A549 (cell line): ENCODE results near the gene IL2RG. TPM values are rescaled to one million over a fixed set of nuclear protein-coding genes. Genes with fewer than 3 reads are reported as not detected.
A peak's percentile ranks its signal among the peaks of the same experiment; 100 is the strongest.

Experiments
- ATOH8 ChIP-seq: fragments of 250-450 bp; sonication (Bioruptor Pico); IDR thresholded peaks from 2 replicates; pipeline ENCODE4 v1.5.0; 2020; ENCODE audit warnings: low read depth, mild to moderate bottlenecking, moderate library complexity
- BHLHE40 ChIP-seq: IDR thresholded peaks from 2 replicates; pipeline ENCODE4 v1.6.1; 2012; ENCODE audit warnings: low read depth, low read length, inconsistent platforms
- CBX2 ChIP-seq: fragments of 200-600 bp; sonication (generic); IDR thresholded peaks from 2 replicates; pipeline ENCODE4 v1.6.1; 2016; ENCODE audit warnings: low read depth, mild to moderate bottlenecking, borderline replicate concordance
- CBX8 ChIP-seq: fragments of 200-600 bp; sonication (generic); IDR thresholded peaks from 2 replicates; pipeline ENCODE4 v1.6.1; 2016
- CHD4 ChIP-seq: fragments of 200-600 bp; sonication (generic); IDR thresholded peaks from 2 replicates; pipeline ENCODE4 v1.6.1; 2016; ENCODE audit warnings: antibody characterized with exemption, mild to moderate bottlenecking, borderline replicate concordance
- E2F6 ChIP-seq: IDR thresholded peaks from 2 replicates; pipeline ENCODE4 v1.6.1; 2012; ENCODE audit warnings: low read depth, borderline replicate concordance
- EHMT2 ChIP-seq: fragments of 200-600 bp; sonication (generic); IDR thresholded peaks from 2 replicates; pipeline ENCODE4 v1.6.1; 2016; ENCODE audit warnings: antibody characterized with exemption, low read depth, mild to moderate bottlenecking, moderate library complexity
- EP300 ChIP-seq, 2 experiments: fragments of >200 bp; sonication (Bioruptor Twin); formaldehyde crosslinking; IDR thresholded peaks; 2 replicates in 1 of 2; 3 replicates in 1 of 2; pipeline ENCODE4 v1.6.1; 2016 to 2017
- FOSB ChIP-seq: fragments of 250-450 bp; sonication (Bioruptor Pico); IDR thresholded peaks from 2 replicates; pipeline ENCODE4 v1.5.0; 2020; ENCODE audit warnings: mild to moderate bottlenecking, moderate library complexity
- FOSL2 ChIP-seq, 2 experiments: fragments of 450-650 bp in 1 of 2; fragments of >200 bp in 1 of 2; sonication (Bioruptor Twin) in 1 of 2; formaldehyde crosslinking; IDR thresholded peaks; 2 replicates each; pipeline versions ENCODE4 v1.5.0 to v1.6.1; 2016 to 2020; ENCODE audit warnings: mild to moderate bottlenecking in 1 of 2, moderate library complexity in 1 of 2
- FOXS1 ChIP-seq: fragments of 250-450 bp; sonication (Bioruptor Pico); IDR thresholded peaks from 2 replicates; pipeline ENCODE4 v1.5.0; 2020; ENCODE audit warnings: mild to moderate bottlenecking, moderate library complexity
- HDAC2 ChIP-seq: fragments of 200-600 bp; sonication (generic); IDR thresholded peaks from 2 replicates; pipeline ENCODE4 v1.6.1; 2016
- HES2 ChIP-seq: fragments of >200 bp; sonication (Bioruptor Twin); formaldehyde crosslinking; IDR thresholded peaks from 2 replicates; pipeline ENCODE4 v1.6.1; 2016
- HOXA7 ChIP-seq: fragments of 250-450 bp; sonication (Bioruptor Pico); IDR thresholded peaks from 2 replicates; pipeline ENCODE4 v1.5.0; 2020; ENCODE audit warnings: mild to moderate bottlenecking, moderate library complexity
- HOXB13 ChIP-seq: fragments of 250-450 bp; sonication (Bioruptor Pico); IDR thresholded peaks from 2 replicates; pipeline ENCODE4 v1.5.0; 2020; ENCODE audit warnings: low read depth, mild to moderate bottlenecking, moderate library complexity
- JUN ChIP-seq, 2 experiments: fragments of >200 bp; sonication (Bioruptor Twin); formaldehyde crosslinking; IDR thresholded peaks; 2 replicates in 1 of 2; 3 replicates in 1 of 2; pipeline ENCODE4 v1.6.1; 2016 to 2017
- JUNB ChIP-seq: fragments of >200 bp; sonication (Bioruptor Twin); formaldehyde crosslinking; IDR thresholded peaks from 2 replicates; pipeline ENCODE4 v1.6.1; 2016
- KDM1A ChIP-seq: fragments of 200-600 bp; sonication (generic); IDR thresholded peaks from 2 replicates; pipeline ENCODE4 v1.6.1; 2016; ENCODE audit warnings: low read depth, mild to moderate bottlenecking
- MAFK ChIP-seq: fragments of 450-650 bp; IDR thresholded peaks from 2 replicates; pipeline ENCODE4 v1.6.1; 2014; ENCODE audit not compliant: partially characterized antibody
- MAX ChIP-seq: IDR thresholded peaks from 2 replicates; pipeline ENCODE4 v1.6.1; 2012
- MYC ChIP-seq: IDR thresholded peaks from 2 replicates; pipeline ENCODE4 v1.6.1; 2012; ENCODE audit warnings: mild to moderate bottlenecking, inconsistent platforms, low read length, improper control_type of control experiment, borderline replicate concordance
- NPAS2 ChIP-seq: fragments of 250-450 bp; sonication (Bioruptor Pico); IDR thresholded peaks from 2 replicates; pipeline ENCODE4 v1.8.0; 2022; ENCODE audit warnings: mild to moderate bottlenecking, moderate library complexity, borderline replicate concordance
- NR3C1 ChIP-seq: fragments of >200 bp; sonication (Bioruptor Twin); formaldehyde crosslinking; IDR thresholded peaks from 3 replicates; pipeline ENCODE4 v1.6.1; 2017
- PBX3 ChIP-seq: IDR thresholded peaks from 2 replicates; pipeline ENCODE4 v1.6.1; 2012
- PHF8 ChIP-seq: fragments of 200-600 bp; sonication (generic); IDR thresholded peaks from 2 replicates; pipeline ENCODE4 v1.6.1; 2016; ENCODE audit warnings: low read depth, mild to moderate bottlenecking, antibody characterized with exemption, moderate library complexity, borderline replicate concordance
- POLR2A ChIP-seq: IDR thresholded peaks from 2 replicates; pipeline ENCODE4 v1.6.1; 2012; ENCODE audit warnings: mild to moderate bottlenecking, low read length
- RAD21 ChIP-seq, 2 experiments: fragments of >200 bp in 1 of 2; sonication (Bioruptor Twin) in 1 of 2; formaldehyde crosslinking in 1 of 2; IDR thresholded peaks in 1 of 2; conservative IDR thresholded peaks in 1 of 2; 2 replicates in 1 of 2; 3 replicates in 1 of 2; pipeline ENCODE4 v1.6.1; 2012 to 2018; ENCODE audit warnings: inconsistent platforms in 1 of 2
- RARB ChIP-seq: fragments of 250-450 bp; sonication (Bioruptor Pico); IDR thresholded peaks from 2 replicates; pipeline ENCODE4 v1.8.0; 2021; ENCODE audit warnings: mild to moderate bottlenecking, moderate library complexity
- RCOR1 ChIP-seq: fragments of 150-350 bp; IDR thresholded peaks from 2 replicates; pipeline ENCODE4 v1.6.1; 2014; ENCODE audit warnings: antibody characterized with exemption, low read length, low read depth
- REST ChIP-seq: fragments of 200-600 bp; sonication (generic); IDR thresholded peaks from 2 replicates; pipeline ENCODE4 v1.6.1; 2016; ENCODE audit warnings: antibody characterized with exemption, mild to moderate bottlenecking, moderate library complexity
- SMC3 ChIP-seq: fragments of >200 bp; sonication (Bioruptor Twin); formaldehyde crosslinking; IDR thresholded peaks from 3 replicates; pipeline ENCODE4 v1.6.1; 2018; ENCODE audit warnings: inconsistent platforms
- SREBF2 ChIP-seq: fragments of 450-650 bp; IDR thresholded peaks from 2 replicates; pipeline ENCODE4 v1.6.1; 2014; ENCODE audit warnings: mild to moderate bottlenecking, moderate library complexity
- TFCP2L1 ChIP-seq: fragments of 250-450 bp; sonication (Bioruptor Pico); IDR thresholded peaks from 2 replicates; pipeline ENCODE4 v1.5.0; 2021; ENCODE audit warnings: mild to moderate bottlenecking
- USF2 ChIP-seq: fragments of 450-650 bp; IDR thresholded peaks from 2 replicates; pipeline ENCODE4 v1.6.1; 2014; ENCODE audit warnings: antibody characterized with exemption
- ZFP36 ChIP-seq: fragments of 450-650 bp; IDR thresholded peaks from 2 replicates; pipeline ENCODE4 v1.6.1; 2014; ENCODE audit warnings: borderline replicate concordance; ENCODE audit not compliant: partially characterized antibody
- ZNF302 ChIP-seq: fragments of 250-450 bp; sonication (Bioruptor Pico); IDR thresholded peaks from 2 replicates; pipeline ENCODE4 v1.9.0; 2021; ENCODE audit warnings: inconsistent platforms, mild to moderate bottlenecking, moderate library complexity
- polyA plus RNA-seq, 4 experiments: library from polyadenylated mRNA; depleted of rRNA in 3 of 4; stranded (reverse); fragments of >200 nt; fragmentation: RNase III in 1 of 4; extraction: RNeasy Plus Mini Kit Qiagen cat#74134 plus additional on column Dnase treatment in 1 of 4; gene quantifications; 2 replicates in 3 of 4; 3 replicates in 1 of 4; pipeline ENCODE4 v1.2.3, GENCODE V29; 2011 to 2017

IL2RG gene
- polyA plus RNA-seq, 2 of the 4 experiments (the other 2 are of a cell fraction): 0.22 to 0.23 TPM

- TF ChIP-seq REST (no peak), PHF8 (peak; percentile 57; the same call in 1 of the 2 replicates), PBX3 (peak; percentile 65; the same call in 1 of the 2 replicates), ATOH8 (peak; percentile 96; the same call in 1 of the 2 replicates), MAX (peak; percentile 85), HDAC2 (no peak), MYC (0 out of 2 replicates have a peak, but pooled peaks have one; percentile 73), NR3C1 (no peak), HOXB13 (peak; percentile 91), RCOR1 (no peak), JUN (IDR thresholded peaks at IDR 0.05) (peak; percentile 63 to 86), EP300 (IDR thresholded peaks at IDR 0.05) (0 out of 5 replicates have a peak, but pooled peaks of 1 of the 2 experiments have one; percentile 17), HES2 (no peak), POLR2A (peak; percentile 53), CBX2 (no peak), ZFP36 (no peak), KDM1A (no peak), ZNF302 (no peak), FOSB (no peak), TFCP2L1 (CRISPR knock-in tag) (no peak), HOXA7 (no peak), BHLHE40 (peak; percentile 87), FOSL2 (IDR thresholded peaks at IDR 0.05) (0 out of 2 replicates have a peak, but pooled peaks have one; percentile 5), FOSL2 (CRISPR knock-in tag; IDR thresholded peaks at IDR 0.05) (peak; percentile 61), E2F6 (no peak), RARB (CRISPR knock-in tag) (no peak), MAFK (peak; percentile 31), SMC3 (no peak), EHMT2 (no peak), NPAS2 (peak; percentile 79; the same call in 1 of the 2 replicates), USF2 (peak; percentile 37; the same call in 1 of the 2 replicates), SREBF2 (no peak), CBX8 (no peak), RAD21 (conservative IDR thresholded peaks at IDR 0.05 in 1 of 2, IDR thresholded peaks at IDR 0.05 in 1 of 2) (no peak), JUNB (no peak), CHD4 (no peak), FOXS1 (CRISPR knock-in tag) (peak; percentile 61; the same call in 1 of the 2 replicates)
- TF ChIP-seq, all 56 proteins: peak for 25
Measured at GRCh38 chrX:71068044-71068918, 43.1 kb downstream of the IL2RG start, which contains the start of gene SNX12 (continued).
